ENCODE measurements around the gene ERO1B. TPM values are rescaled to one million over a fixed set of nuclear protein-coding genes. Genes with fewer than 3 reads are reported as not detected.

The ERO1B gene
- total RNA-seq, 1 donor from 2014 or later, result 11.9 TPM

DNA sequence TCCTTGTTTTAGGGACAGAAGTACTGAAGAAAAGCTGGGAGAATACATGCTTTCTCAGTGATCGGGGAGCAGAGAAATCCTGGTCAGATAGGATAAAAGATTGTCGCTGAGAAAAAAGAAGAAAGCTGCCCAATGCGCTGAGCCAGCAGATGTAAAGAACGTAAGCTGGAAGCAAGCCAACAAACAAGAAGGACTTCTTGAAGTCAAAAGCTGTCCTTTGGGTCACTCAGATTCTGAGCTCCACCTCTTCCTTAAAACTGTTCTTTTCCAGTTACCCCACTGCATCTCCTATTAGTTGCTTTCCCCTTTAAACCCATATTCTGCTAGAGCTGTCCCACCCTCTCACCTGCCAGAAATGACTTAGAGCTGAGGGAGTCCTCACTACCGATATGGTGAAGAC is 74.6 kb downstream of the ERO1B start:
- no peaks in the 10 kb centered on the region for H3K36me3 ChIP-seq (ENCODE audit: control insufficient read depth, insufficient read depth, low read length)
- no peaks in the 10 kb centered on the region for H3K27me3 ChIP-seq (ENCODE audit: control insufficient read depth, insufficient read depth, low read length)
- TF ChIP-seq, protein P1, sequence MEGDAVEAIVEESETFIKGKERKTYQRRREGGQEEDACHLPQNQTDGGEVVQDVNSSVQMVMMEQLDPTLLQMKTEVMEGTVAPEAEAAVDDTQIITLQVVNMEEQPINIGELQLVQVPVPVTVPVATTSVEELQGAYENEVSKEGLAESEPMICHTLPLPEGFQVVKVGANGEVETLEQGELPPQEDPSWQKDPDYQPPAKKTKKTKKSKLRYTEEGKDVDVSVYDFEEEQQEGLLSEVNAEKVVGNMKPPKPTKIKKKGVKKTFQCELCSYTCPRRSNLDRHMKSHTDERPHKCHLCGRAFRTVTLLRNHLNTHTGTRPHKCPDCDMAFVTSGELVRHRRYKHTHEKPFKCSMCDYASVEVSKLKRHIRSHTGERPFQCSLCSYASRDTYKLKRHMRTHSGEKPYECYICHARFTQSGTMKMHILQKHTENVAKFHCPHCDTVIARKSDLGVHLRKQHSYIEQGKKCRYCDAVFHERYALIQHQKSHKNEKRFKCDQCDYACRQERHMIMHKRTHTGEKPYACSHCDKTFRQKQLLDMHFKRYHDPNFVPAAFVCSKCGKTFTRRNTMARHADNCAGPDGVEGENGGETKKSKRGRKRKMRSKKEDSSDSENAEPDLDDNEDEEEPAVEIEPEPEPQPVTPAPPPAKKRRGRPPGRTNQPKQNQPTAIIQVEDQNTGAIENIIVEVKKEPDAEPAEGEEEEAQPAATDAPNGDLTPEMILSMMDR (IDR thresholded peaks at IDR 0.05; ENCODE audit: insufficient read depth, low read length, poor library complexity, severe bottlenecking), result no peak
- no peak for DNase-seq (ENCODE audit: low read depth)
- H3K4me3 ChIP-seq (ENCODE audit: low read depth, low read length), result no peak overlapping the region

GRCh38 chr1:236206548-236206947 is 75.2 kb downstream of the ERO1B start:
- H3K27me3 ChIP-seq (ENCODE audit: control insufficient read depth, insufficient read depth, low read length), result no peaks in the 10 kb centered on the region

GRCh38 chr1:236204656-236205055 is 77.1 kb downstream of the ERO1B start:
- H3K27me3 ChIP-seq (ENCODE audit: control insufficient read depth, insufficient read depth, low read length), result no peaks in the 10 kb centered on the region
- DNase-seq (ENCODE audit: low read depth), result no peak
- H3K36me3 ChIP-seq (ENCODE audit: control insufficient read depth, insufficient read depth, low read length), result no peaks in the 10 kb centered on the region
- TF ChIP-seq, protein P1 (IDR thresholded peaks at IDR 0.05; ENCODE audit: insufficient read depth, low read length, poor library complexity, severe bottlenecking), result no peak
- no peak overlapping the region for H3K4me3 ChIP-seq (ENCODE audit: low read depth, low read length)

More at GRCh38 chr1:236206548-236206947, 75.2 kb downstream of the ERO1B start:
- TF ChIP-seq, protein P1 (IDR thresholded peaks at IDR 0.05; ENCODE audit: insufficient read depth, low read length, poor library complexity, severe bottlenecking), result no peak
- DNase-seq (ENCODE audit: low read depth), result no peak
- Histone ChIP-seq H3K36me3 (ENCODE audit: control insufficient read depth, insufficient read depth, low read length) (no peaks in the 10 kb centered on the region), H3K4me3 (ENCODE audit: low read depth, low read length) (no peak overlapping the region)

GRCh38 chr1:236204039-236204438 is 77.7 kb downstream of the ERO1B start:
- Histone ChIP-seq H3K36me3 (ENCODE audit: control insufficient read depth, insufficient read depth, low read length) (no peaks in the 10 kb centered on the region), H3K27me3 (ENCODE audit: control insufficient read depth, insufficient read depth, low read length) (no peaks in the 10 kb centered on the region), H3K4me3 (ENCODE audit: low read depth, low read length) (no peak overlapping the region)
- no peak for DNase-seq (ENCODE audit: low read depth)
- TF ChIP-seq, protein P1 (IDR thresholded peaks at IDR 0.05; ENCODE audit: insufficient read depth, low read length, poor library complexity, severe bottlenecking), result no peak

GRCh38 chr1:236201786-236202185 is 80.0 kb downstream of the ERO1B start:
- TF ChIP-seq, protein P1 (IDR thresholded peaks at IDR 0.05; ENCODE audit: insufficient read depth, low read length, poor library complexity, severe bottlenecking), result no peak
- Histone ChIP-seq H3K36me3 (ENCODE audit: control insufficient read depth, insufficient read depth, low read length) (no peaks in the 10 kb centered on the region), H3K4me3 (ENCODE audit: low read depth, low read length) (no peak overlapping the region), H3K27me3 (ENCODE audit: control insufficient read depth, insufficient read depth, low read length) (no peaks in the 10 kb centered on the region)
- no peak for DNase-seq (ENCODE audit: low read depth)

DNA sequence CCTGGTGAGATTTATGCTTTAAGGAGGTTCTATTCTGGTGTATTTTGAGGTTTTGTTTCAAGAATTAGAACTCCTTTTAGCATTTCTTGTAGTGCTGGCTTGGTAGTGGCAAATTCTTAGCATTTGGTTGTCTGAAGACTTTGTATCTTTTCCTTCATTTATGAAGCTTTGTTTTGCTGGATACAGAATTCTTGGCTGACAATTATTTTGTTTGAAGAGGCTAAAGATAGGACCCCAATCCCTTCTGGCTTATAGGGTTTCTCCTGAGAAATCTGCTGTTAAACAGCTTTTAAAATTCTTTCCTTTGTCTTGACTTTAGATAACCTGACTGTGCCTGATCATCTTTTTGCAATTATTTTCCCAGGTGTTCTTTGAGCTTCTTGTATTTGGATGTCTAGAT is 80.8 kb downstream of the ERO1B start:
- no peak for DNase-seq (ENCODE audit: low read depth)
- Histone ChIP-seq H3K4me3 (ENCODE audit: low read depth, low read length) (no peak overlapping the region), H3K36me3 (ENCODE audit: control insufficient read depth, insufficient read depth, low read length) (no peaks in the 10 kb centered on the region), H3K27me3 (ENCODE audit: control insufficient read depth, insufficient read depth, low read length) (no peaks in the 10 kb centered on the region)
- TF ChIP-seq, protein P1 (IDR thresholded peaks at IDR 0.05; ENCODE audit: insufficient read depth, low read length, poor library complexity, severe bottlenecking), result no peak
